ENCODE results near the gene CAMTA1. TPM values are rescaled to one million over a fixed set of nuclear protein-coding genes. Genes with fewer than 3 reads are reported as not detected.

CAMTA1 gene
- polyA plus RNA-seq, 1 experiment: 64.9 TPM

GRCh38 chr1:7013833-7014639 is 228.8 kb downstream of the CAMTA1 start:
- CTCF ChIA-PET: no interaction called here

DNA sequence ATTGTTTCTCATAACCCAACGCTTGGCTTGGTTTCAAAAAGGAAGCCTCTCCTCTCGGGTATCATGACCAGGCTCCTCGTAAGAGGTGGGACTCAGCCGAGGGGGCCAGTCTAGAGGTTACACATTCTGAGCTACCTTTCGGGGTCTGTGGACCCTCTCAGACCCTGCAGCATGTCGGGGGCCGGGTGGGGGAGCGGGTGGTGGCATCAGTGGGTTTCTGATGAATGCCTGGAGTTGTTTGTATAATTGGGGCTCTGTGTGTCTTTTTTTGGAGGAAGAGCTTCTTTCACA is 229.3 kb downstream of the CAMTA1 start:
- Histone ChIP-seq H3K27me3 (ENCODE audit: control insufficient read depth, insufficient read depth, low read length) (peaks cover 40% of the 10 kb centered on the region), H3K27ac (ENCODE audit: low read depth, low read length) (no peak overlapping the region), H3K9me3 (ENCODE audit: control insufficient read depth, insufficient read depth, low read length) (no peaks in the 10 kb centered on the region; the same call in 1 of the 2 replicates), H3K4me3 (ENCODE audit: low read depth, low read length) (no peak overlapping the region)
- DNase-seq (ENCODE audit: low read depth, low spot score): no peak
- CTCF ChIA-PET: no interaction called here
- TF ChIP-seq CTCF (IDR thresholded peaks at IDR 0.05; ENCODE audit: low read depth, low read length): no peak
- POLR2A ChIA-PET: no interaction called here

More at GRCh38 chr1:7013833-7014639, 228.8 kb downstream of the CAMTA1 start:
- Histone ChIP-seq H3K4me3 (ENCODE audit: low read depth, low read length) (no peak overlapping the region), H3K9me3 (ENCODE audit: control insufficient read depth, insufficient read depth, low read length) (no peaks in the 10 kb centered on the region; the same call in 1 of the 2 replicates), H3K27ac (ENCODE audit: low read depth, low read length) (no peak overlapping the region), H3K27me3 (ENCODE audit: control insufficient read depth, insufficient read depth, low read length) (peaks cover 42% of the 10 kb centered on the region)
- TF ChIP-seq CTCF (IDR thresholded peaks at IDR 0.05; ENCODE audit: low read depth, low read length): no peak
- no peak for DNase-seq (ENCODE audit: low read depth, low spot score)
- POLR2A ChIA-PET: no interaction called here

GRCh38 chr1:7015022-7015421 is 229.8 kb downstream of the CAMTA1 start:
- CTCF ChIA-PET: no interaction called here
- no peak for TF ChIP-seq CTCF (IDR thresholded peaks at IDR 0.05; ENCODE audit: low read depth, low read length)
- POLR2A ChIA-PET: no interaction called here

DNA sequence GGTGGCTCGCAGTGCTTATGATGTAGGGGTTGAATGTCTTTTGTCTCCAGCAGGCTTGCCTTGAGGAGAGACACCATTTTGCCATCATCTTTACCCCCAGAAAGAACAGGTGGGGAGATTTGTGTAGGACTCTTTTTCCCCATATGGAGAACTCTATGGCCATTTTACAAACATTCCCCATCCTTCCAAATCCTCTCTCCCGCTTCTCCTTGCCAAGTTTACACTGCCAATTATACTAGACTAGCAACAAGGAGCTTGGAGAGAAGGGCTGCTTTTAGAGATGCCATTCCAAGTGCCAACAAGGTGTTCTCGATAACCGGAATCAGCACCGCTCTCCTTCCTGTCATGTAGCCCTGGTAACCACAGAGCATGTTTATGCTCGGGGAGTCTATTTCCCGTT is 233.1 kb downstream of the CAMTA1 start:
- no peak for DNase-seq (ENCODE audit: low read depth, low spot score)
- Histone ChIP-seq H3K27me3 (ENCODE audit: control insufficient read depth, insufficient read depth, low read length) (peaks cover 44% of the 10 kb centered on the region), H3K27ac (ENCODE audit: low read depth, low read length) (no peak overlapping the region), H3K4me3 (ENCODE audit: low read depth, low read length) (no peak overlapping the region), H3K9me3 (ENCODE audit: control insufficient read depth, insufficient read depth, low read length) (no peaks in the 10 kb centered on the region)
- POLR2A ChIA-PET: no interaction called here
- CTCF ChIA-PET: no interaction called here
- TF ChIP-seq CTCF (IDR thresholded peaks at IDR 0.05; ENCODE audit: low read depth, low read length): no peak

More at GRCh38 chr1:7015022-7015421, 229.8 kb downstream of the CAMTA1 start:
- Histone ChIP-seq H3K27me3 (ENCODE audit: control insufficient read depth, insufficient read depth, low read length) (peaks cover 36% of the 10 kb centered on the region), H3K27ac (ENCODE audit: low read depth, low read length) (no peak overlapping the region), H3K9me3 (ENCODE audit: control insufficient read depth, insufficient read depth, low read length) (no peaks in the 10 kb centered on the region), H3K4me3 (ENCODE audit: low read depth, low read length) (no peak overlapping the region)
- no peak for DNase-seq (ENCODE audit: low read depth, low spot score)

DNA sequence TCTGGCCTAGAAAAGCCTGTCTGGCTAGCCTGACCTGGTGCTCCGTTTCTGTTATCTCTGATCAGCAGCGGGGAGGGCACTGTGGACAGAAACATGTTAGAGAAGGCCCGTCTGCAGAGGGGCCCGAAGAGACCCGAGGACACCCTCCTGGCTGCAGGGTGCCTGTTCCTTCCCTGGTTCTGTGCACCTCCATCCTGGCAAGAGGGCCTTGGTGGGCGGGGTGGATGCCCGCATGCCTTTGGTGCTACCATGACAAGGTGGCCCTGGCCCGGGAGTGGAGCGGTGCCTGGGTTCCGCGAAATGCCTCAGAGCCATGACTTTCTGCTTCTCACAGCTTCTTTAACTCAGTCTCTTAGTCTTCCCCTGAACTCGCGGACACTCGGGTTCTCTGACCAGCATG is 233.6 kb downstream of the CAMTA1 start:
- Histone ChIP-seq H3K27ac (ENCODE audit: low read depth, low read length) (no peak overlapping the region), H3K4me3 (ENCODE audit: low read depth, low read length) (no peak overlapping the region), H3K9me3 (ENCODE audit: control insufficient read depth, insufficient read depth, low read length) (no peaks in the 10 kb centered on the region), H3K27me3 (ENCODE audit: control insufficient read depth, insufficient read depth, low read length) (peaks cover 42% of the 10 kb centered on the region)
- no peak for DNase-seq (ENCODE audit: low read depth, low spot score)
- ChIA-PET POLR2A (no interaction called here), CTCF (no interaction called here)
- TF ChIP-seq CTCF (IDR thresholded peaks at IDR 0.05; ENCODE audit: low read depth, low read length): no peak
